ENCODE results near the gene ZNF768.

The ZNF768 gene

GRCh38 chr16:30526137-30526822, at the start of gene ZNF768:
TSS of gene ZNF768 (minus strand) at chr16:30526566. CDS start at chr16:30526413, 153 bp downstream.
- in situ Hi-C loops (cut with HindIII; ENCODE audit: low pct_ligation_motif_present, low pct_unique_long_range_greater_than_20kb, low sequenced_read_pairs), result no loop called here
- DNase-seq, result peak; percentile 61

GRCh38 chr16:30574678-30575077, 48.3 kb upstream of the ZNF768 start:
- in situ Hi-C loops (cut with HindIII; ENCODE audit: low pct_ligation_motif_present, low pct_unique_long_range_greater_than_20kb, low sequenced_read_pairs), result no loop called here
- DNase-seq, result no peak

- peak; percentile 99 for DNase-seq
- in situ Hi-C loops (cut with HindIII; ENCODE audit: low pct_ligation_motif_present, low pct_unique_long_range_greater_than_20kb, low sequenced_read_pairs), result no loop called here
Observed at GRCh38 chr16:30571445-30572322, 45.3 kb upstream of the ZNF768 start, which contains the start of gene ZNF688. TSS of gene ZNF688 (minus strand) at chr16:30571714. CDS start at chr16:30571629, 85 bp downstream.

GRCh38 chr16:30570636-30571444, 44.5 kb upstream of the ZNF768 start:
- DNase-seq, result peak; percentile 36
- in situ Hi-C loops (cut with HindIII; ENCODE audit: low pct_ligation_motif_present, low pct_unique_long_range_greater_than_20kb, low sequenced_read_pairs), result no loop called here

- DNase-seq, result no peak
- in situ Hi-C loops (cut with HindIII; ENCODE audit: low pct_ligation_motif_present, low pct_unique_long_range_greater_than_20kb, low sequenced_read_pairs), result no loop called here
Observed at GRCh38 chr16:30569746-30570635, 43.6 kb upstream of the ZNF768 start.

GRCh38 chr16:30569281-30569680, 42.9 kb upstream of the ZNF768 start:
- DNase-seq, result no peak
- in situ Hi-C loops (cut with HindIII; ENCODE audit: low pct_ligation_motif_present, low pct_unique_long_range_greater_than_20kb, low sequenced_read_pairs), result no loop called here

- DNase-seq, result no peak
- in situ Hi-C loops (cut with HindIII; ENCODE audit: low pct_ligation_motif_present, low pct_unique_long_range_greater_than_20kb, low sequenced_read_pairs), result no loop called here
Observed at GRCh38 chr16:30567991-30568638, 41.7 kb upstream of the ZNF768 start.

GRCh38 chr16:30567160-30567990, 41.0 kb upstream of the ZNF768 start:
- no peak for DNase-seq
- in situ Hi-C loops (cut with HindIII; ENCODE audit: low pct_ligation_motif_present, low pct_unique_long_range_greater_than_20kb, low sequenced_read_pairs), result no loop called here

- in situ Hi-C loops (cut with HindIII; ENCODE audit: low pct_ligation_motif_present, low pct_unique_long_range_greater_than_20kb, low sequenced_read_pairs), result no loop called here
- no peak for DNase-seq
Observed at GRCh38 chr16:30566531-30566930, 40.2 kb upstream of the ZNF768 start.

- DNase-seq, result no peak
- in situ Hi-C loops (cut with HindIII; ENCODE audit: low pct_ligation_motif_present, low pct_unique_long_range_greater_than_20kb, low sequenced_read_pairs), result no loop called here
Observed at GRCh38 chr16:30565984-30566383, 39.6 kb upstream of the ZNF768 start.

- in situ Hi-C loops (cut with HindIII; ENCODE audit: low pct_ligation_motif_present, low pct_unique_long_range_greater_than_20kb, low sequenced_read_pairs), result no loop called here
- DNase-seq, result no peak
Observed at GRCh38 chr16:30565526-30565925, 39.2 kb upstream of the ZNF768 start.

GRCh38 chr16:30562021-30562420, 35.7 kb upstream of the ZNF768 start:
- no peak for DNase-seq
- in situ Hi-C loops (cut with HindIII; ENCODE audit: low pct_ligation_motif_present, low pct_unique_long_range_greater_than_20kb, low sequenced_read_pairs), result no loop called here

GRCh38 chr16:30561089-30561816, 34.9 kb upstream of the ZNF768 start:
- in situ Hi-C loops (cut with HindIII; ENCODE audit: low pct_ligation_motif_present, low pct_unique_long_range_greater_than_20kb, low sequenced_read_pairs), result no loop called here
- no peak for DNase-seq

- no peak for DNase-seq
- in situ Hi-C loops (cut with HindIII; ENCODE audit: low pct_ligation_motif_present, low pct_unique_long_range_greater_than_20kb, low sequenced_read_pairs), result no loop called here
Observed at GRCh38 chr16:30559690-30560089, 33.3 kb upstream of the ZNF768 start.

GRCh38 chr16:30558789-30559377, 32.5 kb upstream of the ZNF768 start:
- in situ Hi-C loops (cut with HindIII; ENCODE audit: low pct_ligation_motif_present, low pct_unique_long_range_greater_than_20kb, low sequenced_read_pairs), result no loop called here
- DNase-seq, result no peak

All from ACHN (cell line).